Midbrain (tissue), 1 donor: ENCODE data around the gene DFFA.
"Not testable (repeated sequence)": the region's sequence is repeated elsewhere in the genome, so short reads cannot be mapped to it uniquely, and the experiment has no call there.

Experiments used
- DNase-seq: peaks from one replicate; lab custom pipeline; 2025; lab: John Stamatoyannopoulos, UW

Gene DFFA

DNA sequence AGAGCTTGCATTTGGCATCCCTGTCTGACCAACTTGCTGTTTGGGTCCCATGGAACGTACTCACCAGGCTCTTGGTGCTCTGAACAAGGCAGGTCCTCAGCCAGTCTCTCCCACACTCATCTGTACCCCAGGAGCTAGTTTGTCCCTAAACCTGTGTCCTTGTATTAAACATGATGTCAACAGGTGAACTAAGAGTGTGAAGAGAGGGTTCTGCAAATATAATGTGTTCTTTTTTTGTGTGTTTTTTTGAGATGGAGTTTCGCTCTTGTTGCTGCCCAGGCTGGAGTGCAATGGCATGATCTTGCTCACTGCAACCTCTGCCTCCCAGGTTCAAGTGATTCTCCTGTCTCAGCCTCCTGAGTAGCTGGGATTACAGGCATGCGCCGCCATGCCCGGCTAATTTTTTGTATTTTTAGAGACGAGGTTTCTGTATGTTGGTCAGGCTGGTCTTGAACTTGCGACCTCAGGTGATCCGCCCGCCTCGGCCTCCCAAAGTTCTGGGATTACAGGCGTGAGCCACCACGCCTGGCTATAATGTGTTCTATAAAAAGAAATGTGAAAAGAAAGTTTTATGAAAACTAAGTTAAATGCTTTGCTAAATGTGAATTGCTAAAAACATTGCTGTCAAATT lies 33.8 kb upstream of the DFFA start:
- DNase-seq, result not testable (repeated sequence)

DNA sequence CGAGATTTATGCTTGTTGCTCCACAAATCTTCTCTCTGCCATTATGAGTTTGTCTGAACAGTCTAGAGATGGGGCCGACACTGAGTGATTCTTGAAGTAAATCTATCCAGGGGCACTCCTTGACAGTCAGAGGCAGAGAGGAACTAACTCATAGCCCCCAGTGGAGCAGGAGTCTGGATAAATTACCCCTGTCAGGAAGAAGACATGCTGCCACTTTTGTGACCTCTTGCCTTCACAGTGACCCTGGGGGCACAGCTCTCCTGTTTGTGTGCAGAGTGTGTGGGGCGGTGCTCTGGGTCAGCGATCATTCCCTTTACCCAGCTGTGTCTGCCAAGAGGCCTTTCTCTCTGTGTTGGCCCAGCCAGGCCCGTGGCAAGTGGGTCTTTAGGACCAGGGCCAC lies 31.9 kb upstream of the DFFA start:
- DNase-seq, result no peak

DNA sequence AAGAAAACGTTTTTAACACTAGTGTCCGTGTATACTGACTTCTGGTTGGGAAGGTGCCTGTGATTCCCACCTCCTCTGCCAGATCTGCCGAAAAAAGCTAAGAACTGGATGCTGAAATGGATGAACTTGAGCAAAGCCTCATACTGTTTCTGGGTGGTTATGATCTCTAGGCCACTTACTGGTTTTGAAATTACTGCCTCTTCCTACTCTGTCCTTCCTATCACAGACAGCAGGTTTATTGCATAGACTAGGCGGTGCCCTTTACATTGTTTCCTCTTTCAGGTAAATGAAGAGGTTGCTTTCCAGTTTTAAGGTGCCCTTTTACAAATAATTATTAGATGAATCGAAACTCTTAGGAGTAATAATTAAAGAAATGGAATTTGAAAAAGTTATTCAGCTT lies 29.9 kb upstream of the DFFA start:
- DNase-seq, result no peak

DNA sequence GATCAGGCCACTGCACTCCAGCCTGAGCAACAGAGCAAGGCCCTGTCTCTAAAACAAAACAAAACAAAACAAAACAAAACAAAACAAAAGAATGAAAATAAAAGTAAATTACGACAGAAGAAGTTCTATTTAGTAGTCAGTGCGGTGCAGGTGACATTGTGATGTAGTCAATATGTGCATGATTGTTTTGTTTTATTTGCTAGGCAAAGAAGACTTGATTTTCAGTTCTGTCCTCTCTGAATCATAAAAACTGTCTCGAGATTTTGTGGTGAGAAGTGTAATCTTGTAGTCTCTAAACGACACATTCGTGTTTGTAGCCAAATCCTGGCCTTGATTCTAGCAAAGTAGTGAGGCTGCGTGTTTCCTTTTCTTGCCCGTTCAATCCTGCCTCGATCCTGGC lies 25.9 kb upstream of the DFFA start:
- DNase-seq, result no peak

DNA sequence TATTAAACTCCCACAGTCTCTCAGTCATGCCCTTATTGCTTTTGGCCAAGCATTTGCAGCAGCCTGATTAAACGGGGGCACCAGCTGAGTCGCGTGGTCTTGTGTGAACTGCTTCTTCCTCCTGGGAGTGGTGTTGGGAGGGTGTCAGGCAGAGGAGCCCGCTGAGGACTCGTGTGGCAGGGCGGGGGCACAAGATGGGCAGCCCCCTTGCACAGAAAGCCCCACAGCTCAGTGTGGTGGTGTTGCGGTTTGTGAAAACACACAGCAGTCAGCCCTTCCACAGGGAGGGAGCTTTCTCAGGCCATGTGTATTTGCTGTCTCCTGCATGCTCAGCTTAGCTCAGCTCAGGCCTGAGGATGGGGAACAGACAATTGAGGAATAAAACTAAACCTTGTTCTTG lies 24.8 kb upstream of the DFFA start:
- DNase-seq, result no peak

DNA sequence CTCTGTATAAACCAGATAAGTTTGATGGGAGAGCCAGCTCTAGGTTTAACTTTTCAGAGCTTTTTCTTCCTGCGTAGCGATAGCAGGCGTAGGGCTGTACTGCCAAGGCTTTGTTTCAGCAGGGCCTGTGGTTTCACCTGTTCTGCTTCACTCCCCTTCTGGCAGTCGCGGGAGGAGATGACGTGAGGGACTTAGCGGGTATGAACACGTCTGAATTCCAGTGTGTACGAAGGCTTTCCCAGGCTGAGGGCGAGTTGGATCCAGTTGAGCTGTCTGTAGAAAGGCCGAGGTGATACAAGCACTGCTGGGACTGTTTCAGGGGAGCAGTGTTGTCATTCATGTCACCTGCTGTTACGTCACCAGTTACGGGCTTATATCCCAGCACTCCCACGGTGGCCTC lies 23.6 kb upstream of the DFFA start:
- DNase-seq, result no peak

DNA sequence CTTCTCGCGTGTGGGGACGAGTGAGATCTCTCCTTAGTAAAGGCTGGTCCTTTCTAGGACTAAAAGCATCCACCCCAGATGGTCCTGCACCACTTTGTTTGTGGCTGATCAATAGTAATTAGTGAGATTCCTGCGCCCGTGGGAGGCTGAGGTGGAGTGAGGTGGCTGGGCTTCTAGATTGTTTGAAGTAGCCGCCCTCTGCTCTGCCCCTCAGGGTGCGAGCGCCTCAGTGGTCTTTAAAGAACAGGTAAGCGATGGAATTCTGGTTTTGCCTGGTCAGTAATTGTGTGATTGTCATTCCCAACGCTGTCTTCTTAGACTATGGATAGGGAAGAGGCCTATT lies 23.1 kb upstream of the DFFA start:
- DNase-seq, result no peak

DNA sequence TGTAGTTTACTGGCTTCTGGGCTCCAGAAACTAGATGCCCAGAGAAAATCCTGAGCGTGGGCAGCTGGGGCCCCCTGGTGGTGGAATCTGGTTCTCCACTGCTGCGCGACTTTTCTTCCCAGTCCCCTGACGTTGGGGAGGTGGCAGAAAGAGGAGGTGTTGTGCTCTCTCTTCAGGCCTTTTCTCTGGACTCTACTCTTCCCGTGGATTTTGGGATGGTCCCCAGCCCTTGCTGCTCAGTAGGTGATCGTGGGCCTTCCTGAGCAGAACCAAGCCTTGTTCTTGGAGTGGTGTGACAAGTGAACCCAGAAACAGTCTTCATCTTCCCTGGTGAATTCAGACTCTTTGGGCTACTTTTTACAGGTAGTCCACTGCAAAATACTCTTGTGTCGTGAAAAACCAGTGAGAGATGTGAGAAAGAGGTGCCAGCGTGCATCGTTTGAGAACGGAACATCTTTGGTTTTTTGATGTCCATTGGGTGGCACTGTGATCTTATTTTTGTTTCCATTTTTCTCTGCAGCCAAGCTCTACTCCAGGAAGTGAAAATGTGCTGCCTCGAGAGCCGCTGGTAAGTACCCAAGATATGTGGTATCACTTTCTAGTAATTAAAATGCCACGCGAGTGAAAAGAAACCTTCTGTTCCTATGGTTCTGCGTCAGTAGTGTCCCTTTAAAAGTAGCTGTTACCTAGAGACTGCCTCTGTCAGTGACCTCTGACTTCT lies 22.6 kb upstream of the DFFA start:
- peak; percentile 86 for DNase-seq

DNA sequence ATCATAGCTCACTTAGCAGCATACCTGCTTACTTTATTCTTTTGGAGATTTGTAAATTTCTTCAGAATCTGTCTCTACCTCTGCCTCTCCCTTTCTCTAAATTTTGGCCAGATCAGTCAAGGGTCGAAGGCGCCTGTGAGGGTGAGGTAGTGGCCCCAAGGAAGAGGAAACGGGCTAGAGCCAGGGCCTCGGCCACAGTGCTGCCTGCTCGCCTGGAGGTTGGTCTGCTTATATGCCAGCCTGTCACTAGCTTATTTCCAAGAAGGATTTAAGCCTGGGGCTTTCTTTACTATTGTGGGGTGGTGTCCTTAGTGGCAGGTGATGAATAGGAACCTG lies 22.1 kb upstream of the DFFA start:
- no peak for DNase-seq

DNA sequence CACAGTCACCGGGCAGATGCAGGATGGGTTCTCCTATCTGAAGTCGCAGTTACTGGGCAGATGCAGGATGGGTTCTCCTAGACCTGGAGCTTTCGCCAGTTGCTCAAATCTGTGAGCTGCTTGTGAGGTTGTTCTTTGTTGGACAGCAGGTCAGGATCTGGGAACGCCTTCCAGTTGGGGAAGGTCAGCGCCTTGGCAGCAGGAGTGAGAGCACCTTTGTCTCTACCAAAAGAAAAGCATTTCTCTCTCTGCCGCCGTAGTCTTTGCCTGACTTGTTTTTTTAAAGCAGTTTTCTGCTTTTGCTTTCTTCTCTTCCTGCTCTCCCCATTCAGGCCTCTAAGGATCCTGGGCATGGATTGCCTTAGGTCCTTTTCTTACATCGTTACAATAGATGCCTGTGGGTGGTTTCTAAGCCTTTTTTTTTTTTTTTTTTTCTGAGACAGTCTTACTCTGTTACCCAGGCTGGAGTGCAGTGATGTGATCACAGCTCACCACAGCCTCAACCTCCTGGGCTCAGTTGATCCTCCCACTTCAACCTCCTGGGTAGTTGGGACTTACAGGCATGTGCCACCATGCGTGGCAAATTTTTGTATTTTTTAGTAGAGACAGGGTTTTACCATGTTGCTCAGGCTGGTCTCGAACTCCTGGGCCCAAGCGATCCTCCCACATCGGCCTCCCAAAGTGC lies 18.1 kb upstream of the DFFA start:
- peak; percentile 23 for DNase-seq

DNA sequence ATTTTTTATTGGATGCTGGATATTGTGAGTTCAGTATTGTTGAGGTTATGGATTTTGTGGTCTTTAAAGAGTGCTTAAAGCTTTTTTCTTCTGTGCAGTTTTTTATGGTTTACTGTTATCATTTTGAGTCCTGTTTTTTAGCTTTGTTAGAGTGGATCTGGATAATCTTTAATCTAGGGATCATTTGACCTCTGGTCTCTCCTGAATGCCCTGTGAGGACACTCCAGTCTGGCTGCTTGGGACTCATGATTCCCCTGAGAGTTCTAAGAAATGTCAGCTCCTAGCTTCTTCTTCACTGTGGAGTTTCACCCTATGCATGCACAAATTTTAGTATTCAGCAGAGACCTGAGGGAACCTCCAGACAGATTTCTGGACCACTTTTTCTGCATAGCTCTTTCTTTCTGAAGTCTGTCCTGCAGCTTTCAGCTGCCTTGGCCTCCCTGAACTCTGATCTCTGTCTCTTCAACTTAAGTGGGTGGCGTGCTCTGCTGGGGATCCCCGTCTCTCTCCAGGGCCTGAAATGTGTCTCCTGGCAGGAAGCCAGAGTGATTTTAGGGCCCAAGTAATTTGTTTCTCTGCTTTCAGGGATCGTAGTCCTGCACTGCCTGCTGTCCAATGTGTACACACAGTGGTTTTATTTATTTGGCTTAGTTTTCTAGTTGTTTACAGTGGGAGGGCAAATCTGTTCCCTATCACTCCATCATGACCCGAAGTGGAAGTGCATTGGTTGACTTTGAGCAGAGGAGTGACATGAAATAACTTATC lies 17.1 kb upstream of the DFFA start:
- DNase-seq, result no peak

DNA sequence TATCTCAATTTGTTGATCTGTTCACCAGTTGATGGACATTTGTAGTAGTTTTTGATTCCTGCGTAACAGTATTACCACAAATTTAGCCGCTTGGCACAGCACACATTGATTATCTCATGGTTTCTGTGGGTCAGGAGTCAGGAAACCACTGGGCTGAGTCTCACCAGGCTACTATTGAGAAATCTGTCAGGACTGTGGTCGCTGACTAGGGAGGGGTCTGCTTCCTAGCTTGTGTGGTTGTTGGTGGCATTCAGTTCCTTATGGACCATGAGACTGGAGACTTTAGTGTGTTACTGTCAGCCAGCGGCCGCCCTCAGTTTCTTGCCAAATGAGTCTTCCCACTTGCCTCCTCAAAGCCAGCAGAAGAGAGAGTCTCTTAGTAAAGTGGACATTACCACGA lies 12.2 kb upstream of the DFFA start:
- no peak for DNase-seq

DNA sequence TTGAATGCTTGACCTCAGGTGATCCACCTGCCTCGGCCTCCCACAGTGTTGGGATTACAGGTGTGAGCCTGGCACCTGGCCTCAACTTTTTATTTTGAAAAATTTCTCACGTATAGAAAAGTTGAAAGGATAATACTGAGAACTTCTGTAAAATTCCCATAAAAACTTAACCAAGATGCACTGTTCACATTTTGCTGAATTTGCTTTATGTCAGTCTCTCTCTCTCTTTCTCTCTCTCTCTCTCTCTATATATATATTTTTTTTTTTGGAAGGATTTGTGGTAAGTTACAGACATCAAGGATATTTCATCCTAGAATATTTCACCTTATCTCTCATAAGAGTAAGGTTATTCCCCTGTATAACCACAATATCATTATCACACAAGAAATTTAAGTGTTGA lies 8.3 kb upstream of the DFFA start:
- no peak for DNase-seq

DNA sequence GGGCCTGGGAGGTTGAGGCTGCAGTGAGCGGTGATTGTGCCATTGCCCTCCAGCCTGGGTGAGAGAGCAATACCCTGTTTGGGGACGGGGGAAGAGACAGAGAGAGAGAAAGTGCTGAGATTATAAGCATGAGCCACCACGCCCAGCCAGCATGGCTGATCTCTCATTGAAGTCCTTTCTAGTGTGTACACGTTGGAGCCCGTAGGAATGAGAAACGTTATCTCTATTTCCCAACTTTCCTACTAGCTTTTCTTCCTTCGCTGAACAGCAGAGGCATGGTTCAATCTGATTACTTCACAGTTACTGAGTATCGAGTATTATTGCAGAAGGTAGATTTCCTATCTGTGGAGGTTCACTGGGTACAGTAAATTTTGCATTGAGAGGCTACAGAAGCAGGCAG lies 7.0 kb upstream of the DFFA start:
- DNase-seq, result no peak

DNA sequence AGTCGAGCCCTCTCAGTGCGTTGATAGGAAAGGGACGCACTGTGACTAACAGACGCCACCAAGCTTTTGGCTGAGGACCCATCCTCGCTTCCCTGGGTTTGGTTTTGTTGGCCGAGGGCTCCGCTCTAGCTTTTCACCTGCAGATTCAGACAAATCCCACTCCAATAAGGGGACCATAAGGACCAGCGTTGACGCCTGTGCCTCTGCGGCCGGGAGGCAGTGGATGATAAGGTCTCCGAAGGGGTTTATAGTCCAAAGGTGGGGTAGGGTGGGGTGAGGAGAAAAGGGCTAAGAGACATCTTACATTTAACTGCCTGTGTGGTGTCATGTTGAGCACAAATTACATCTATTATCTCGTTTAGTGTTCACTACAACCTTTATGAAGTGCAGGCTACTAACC lies 3.2 kb upstream of the DFFA start:
- DNase-seq, result no peak

DNA sequence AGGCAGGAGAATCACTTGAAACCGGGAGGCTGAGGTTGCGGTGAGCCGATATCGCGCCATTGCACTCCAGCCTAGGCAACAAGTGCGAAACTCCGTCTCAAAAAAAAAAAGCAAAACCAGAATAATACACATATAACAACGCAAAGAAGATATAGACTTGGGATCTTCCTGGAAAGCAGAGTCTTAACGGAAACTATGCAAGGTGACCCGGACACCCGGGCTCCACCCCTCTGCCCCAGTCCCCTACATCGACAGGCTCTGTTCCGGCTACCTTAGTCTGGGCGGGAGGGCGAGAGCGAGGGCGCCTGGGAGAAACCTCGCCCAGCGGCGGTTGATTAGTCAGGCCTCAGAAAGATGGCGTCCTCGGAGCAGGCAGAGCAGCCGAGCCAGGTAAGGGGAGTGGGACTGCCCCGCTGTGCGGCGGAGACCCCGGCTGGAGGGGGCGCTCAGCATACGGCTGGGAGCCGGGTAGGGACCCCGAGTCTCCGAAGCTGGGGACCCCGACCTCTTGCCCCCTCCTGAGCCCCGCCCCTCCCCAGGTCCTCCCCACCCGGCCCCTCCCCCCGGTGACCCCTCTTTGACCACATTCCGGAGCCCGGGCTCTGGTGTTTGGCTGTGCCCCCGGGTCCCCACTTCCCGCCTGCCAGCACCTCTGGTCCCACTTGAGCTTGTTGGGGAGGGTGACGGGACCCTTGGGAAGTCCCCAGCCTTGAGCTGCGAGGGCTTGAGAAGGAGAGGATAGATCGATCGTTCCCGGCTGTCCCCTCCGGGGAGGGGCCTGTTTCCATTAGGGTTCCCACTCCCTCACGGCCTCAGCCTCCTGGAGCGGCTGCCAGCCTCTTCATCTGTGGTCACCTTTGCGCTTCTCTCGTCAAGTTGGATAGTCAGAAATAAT lies 2.5 kb upstream of the DFFA start, which contains the start of gene PEX14:
Gene PEX14 (plus strand): TSS at position 338 of the 895 bp plus-strand sequence. CDS start 17 bp downstream, at position 355.
- DNase-seq, result peak; percentile 86

DNA sequence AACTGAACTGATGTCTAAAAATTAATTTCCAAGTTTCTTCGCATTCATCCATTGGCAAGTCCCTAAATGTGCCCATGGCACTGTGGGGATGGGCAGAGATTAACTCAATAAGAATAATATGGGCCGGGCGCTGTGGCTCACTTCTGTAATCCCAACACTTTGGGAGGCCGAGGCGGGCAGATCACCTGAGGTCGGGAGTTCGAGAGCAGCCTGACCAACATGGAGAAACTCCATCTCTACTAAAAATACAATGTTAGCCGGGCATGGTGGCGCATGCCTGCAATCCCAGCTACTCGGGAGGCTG lies 1.9 kb upstream of the DFFA start:
- DNase-seq, result not testable (repeated sequence)

DNA sequence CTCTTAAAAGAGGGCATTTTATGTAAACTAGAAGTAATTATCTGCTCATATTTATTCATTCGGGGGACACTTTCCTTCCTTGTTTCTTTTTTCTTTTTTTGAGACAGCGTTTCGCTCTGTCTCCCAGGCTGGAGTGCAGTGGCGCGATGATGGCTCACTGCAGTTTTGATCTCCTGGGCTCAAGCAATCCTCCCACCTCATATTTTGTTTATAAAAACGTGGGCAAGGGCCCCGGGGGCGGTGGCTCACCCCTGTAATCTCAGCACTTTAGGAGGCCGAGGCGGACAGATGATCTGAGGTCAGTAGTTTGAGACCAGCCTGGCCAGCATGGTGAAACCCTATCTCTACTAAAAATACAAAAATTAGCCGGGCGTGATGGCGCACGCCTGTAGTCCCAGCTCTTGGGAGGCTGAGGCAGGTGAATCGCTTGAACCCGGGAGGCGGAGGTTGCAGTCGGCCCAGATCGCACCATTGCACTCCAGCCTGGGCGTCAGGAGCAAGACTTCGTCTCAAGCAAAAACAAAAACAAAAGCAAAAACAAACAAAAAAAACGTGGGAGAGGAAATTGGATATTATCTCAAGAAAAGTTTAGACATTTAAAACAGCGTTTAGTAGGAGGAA lies 926 bp upstream of the DFFA start:
- DNase-seq, result no peak

DNA sequence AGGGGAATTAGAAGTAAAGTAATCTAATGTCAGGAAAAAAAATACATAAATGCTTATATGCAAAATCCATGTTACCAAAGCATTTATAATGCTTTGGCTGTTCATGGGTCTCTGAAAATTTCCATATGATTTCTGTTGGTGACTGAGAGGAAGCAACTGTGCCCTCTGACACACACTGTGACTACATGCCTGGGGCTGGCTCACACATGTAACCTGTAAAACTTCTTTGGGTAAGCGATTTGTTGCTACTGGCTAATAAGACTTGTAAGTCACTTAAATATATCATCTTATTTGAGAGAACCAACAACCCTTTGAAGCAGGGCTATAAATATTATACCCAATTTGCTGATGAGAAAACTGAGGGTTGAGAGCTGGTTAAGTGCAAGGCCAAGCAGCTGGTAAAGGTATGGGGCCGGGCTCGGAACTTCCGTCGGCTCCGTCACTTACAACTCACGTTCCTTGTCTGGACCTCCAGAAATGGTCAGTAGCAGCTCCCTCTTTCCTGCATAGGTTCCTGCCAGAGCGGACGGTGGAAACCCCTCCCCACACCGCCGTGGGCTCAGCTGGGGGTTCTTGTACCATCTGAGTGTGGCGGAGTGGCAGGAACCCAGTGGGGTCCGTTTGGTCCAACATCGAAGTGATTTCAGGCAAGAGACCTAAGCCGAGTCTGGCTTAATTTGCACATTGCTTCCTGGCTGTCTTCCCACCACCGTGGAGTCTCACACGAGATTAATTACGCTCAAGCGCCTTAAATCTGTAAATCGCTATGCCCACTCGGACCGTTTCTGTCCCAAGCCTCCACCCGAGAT lies 714 bp downstream of the DFFA start:
- no peak for DNase-seq

DNA sequence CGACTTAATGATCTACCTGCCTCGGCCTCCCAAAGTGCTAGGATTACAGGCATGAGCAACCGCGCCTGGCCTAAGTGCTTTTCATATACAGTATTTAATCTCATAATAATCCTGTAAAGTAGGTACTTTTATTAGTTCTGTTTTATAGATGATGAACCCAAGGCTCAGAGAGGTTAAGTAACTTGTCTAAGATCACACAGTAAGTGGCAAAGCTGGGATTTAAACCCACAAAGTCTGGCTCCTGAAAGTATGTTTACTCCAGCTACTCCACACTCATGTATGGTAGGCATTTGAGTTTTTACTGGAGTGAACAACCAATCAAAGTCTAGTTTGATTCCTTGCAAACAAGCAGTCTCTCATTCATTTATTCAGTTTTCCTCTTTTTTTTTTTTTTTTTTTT lies 2.3 kb downstream of the DFFA start:
- no peak for DNase-seq

DNA sequence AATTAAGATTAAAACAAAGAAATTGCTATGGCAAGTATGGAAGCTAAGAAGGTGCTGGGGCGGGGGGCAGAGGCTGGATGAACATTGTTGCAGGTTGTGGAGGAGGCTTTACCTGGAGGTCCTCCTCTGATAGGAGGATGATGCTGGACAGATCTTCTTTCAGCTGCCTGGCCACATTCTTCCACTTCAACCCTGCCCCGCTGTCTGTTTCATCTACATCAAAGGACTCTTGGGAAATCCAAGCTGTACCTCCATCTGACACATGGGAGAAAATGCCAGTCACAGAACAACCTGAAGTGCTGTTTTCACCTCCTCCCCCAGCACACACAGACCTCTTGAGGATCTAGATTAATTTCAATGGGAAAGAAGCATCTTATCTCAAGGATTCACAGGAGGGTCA lies 5.3 kb downstream of the DFFA start:
- no peak for DNase-seq
